Stimulated activated CD4-positive, alpha-beta T cell treated with anti-CD3 and anti-CD28 coated beads, TNF-alpha, amount 100 ng/mL, for 48 hours (primary cell): ENCODE measurements around the gene ZNF217.
"Not testable (repeated sequence)": the region's sequence is repeated elsewhere in the genome, so short reads cannot be mapped to it uniquely, and the experiment has no call there.

ENCODE experiments used
- DNase-seq, 3 donors: peaks; one replicate each; pipeline ENCODE4 v3.0.0-alpha.2; 2020; ENCODE audit warnings: low read depth in 3 of 3

The ZNF217 gene

GRCh38 chr20:53532654-53533312 lies 60.9 kb downstream of the ZNF217 start:
- DNase-seq = not testable (repeated sequence)

- DNase-seq = no peak
Observed at GRCh38 chr20:53530440-53530839, 63.2 kb downstream of the ZNF217 start.

GRCh38 chr20:53529658-53530057 lies 64.0 kb downstream of the ZNF217 start:
- DNase-seq = no peak

- DNase-seq = no peak
Observed at GRCh38 chr20:53527196-53527595, 66.4 kb downstream of the ZNF217 start.

GRCh38 chr20:53524589-53525312 lies 68.9 kb downstream of the ZNF217 start:
- no peak for DNase-seq

- not testable (repeated sequence) for DNase-seq
Observed at GRCh38 chr20:53523615-53524014, 70.0 kb downstream of the ZNF217 start.

- no peak for DNase-seq
Observed at GRCh38 chr20:53522696-53523095, 70.9 kb downstream of the ZNF217 start.

GRCh38 chr20:53522026-53522425 lies 71.6 kb downstream of the ZNF217 start:
- DNase-seq = no peak

GRCh38 chr20:53521421-53521820 lies 72.2 kb downstream of the ZNF217 start:
- not testable (repeated sequence) for DNase-seq

GRCh38 chr20:53517146-53517545 lies 76.5 kb downstream of the ZNF217 start:
- DNase-seq = no peak
